ENCODE measurements around the gene GKN1. TPM values are rescaled to one million over a fixed set of nuclear protein-coding genes. Genes with fewer than 3 reads are reported as not detected.

The GKN1 gene
- total and polyA plus RNA-seq, 2 of the 8 experiments (the other 6 are each of a cell fraction or from before 2014, with no cell fraction given) = not detected

- TF ChIP-seq KDM4A (IDR thresholded peaks at IDR 0.05; ENCODE audit: low read depth, low read length, severe bottlenecking) (no peak), HDAC6 (IDR thresholded peaks at IDR 0.05; ENCODE audit: low read depth, low read length) (no peak), CBX5 (IDR thresholded peaks at IDR 0.05; ENCODE audit: low read depth, low read length) (no peak), CBX8 (IDR thresholded peaks at IDR 0.05; ENCODE audit: borderline replicate concordance, low read depth, low read length) (no peak)
Observed at GRCh38 chr2:68961380-68961779, 13.1 kb upstream of the GKN1 start (continued).
